Mucosa of descending colon (tissue), 3 donors: ENCODE data around the gene SLC16A14. TPM values are rescaled to one million over a fixed set of nuclear protein-coding genes. Genes with fewer than 3 reads are reported as not detected.
A peak's percentile ranks its signal among the peaks of the same experiment; 100 is the strongest.
"Not testable (repeated sequence)": the region's sequence is repeated elsewhere in the genome, so short reads cannot be mapped to it uniquely, and the experiment has no call there.

Source experiments
- ATAC-seq: fragments of 200-7000 bp; cut with Tn5 transposase; one replicate; pipeline ENCODE4 v1.9.1; 2020; ENCODE audit warnings: mild to moderate bottlenecking, moderate library complexity
- DNase-seq, 3 donors: peaks; one replicate each; pipeline ENCODE4 v3.0.0-alpha.2; 2020
- H3K36me3 ChIP-seq: fragments of 200-600 bp; one replicate; pipeline ENCODE4 v1.8.0; 2021; ENCODE audit warnings: low read depth, mild to moderate bottlenecking
- H3K4me1 ChIP-seq: fragments of 200-600 bp; one replicate; pipeline ENCODE4 v1.8.0; 2021; ENCODE audit warnings: low read depth, mild to moderate bottlenecking
- H3K4me3 ChIP-seq: fragments of 200-600 bp; one replicate; pipeline ENCODE4 v1.8.0; 2021; ENCODE audit warnings: mild to moderate bottlenecking
- H3K9me3 ChIP-seq: fragments of 200-600 bp; one replicate; pipeline ENCODE4 v1.8.0; 2021; ENCODE audit warnings: mild to moderate bottlenecking
- intact Hi-C, 2 donors: fragments of 100-400 bp; cut with DNase I in 1 of 2; cut with micrococcal nuclease in 1 of 2; formaldehyde crosslinking; loops; one replicate each; pipeline versions ENCODE4 v1.11.0 to v1.11.1; 2022; cut with DNase I, micrococcal nuclease
- long read RNA-seq, 2 donors: library from polyadenylated mRNA; unstranded; transcript quantifications; one replicate each; pipeline ENCODE4 v2.0.0, GENCODE V29; 2019 to 2021
- total RNA-seq, 3 donors: library from RNA; stranded (reverse); fragmentation: NEBNext Ultra II Directional in 2 of 3; extraction: Animal tissue kit (Norgen Biotek cat#: 25700) in 2 of 3; gene quantifications; one replicate each; pipeline versions ENCODE4 v1.2.1 to v1.2.4, GENCODE V29; 2021 to 2023
- TF ChIP-seq, protein P1 (sequence below): fragments of 200-600 bp; IDR thresholded peaks from one replicate; pipeline ENCODE4 v1.8.0; 2022; ENCODE audit warnings: antibody characterized with exemption, mild to moderate bottlenecking
- donor health status: DM: no; HTN: no; CAD: no; lungs with moderate emphysema.
- donor health status: DM: no; HTN: no; CAD: no.
- donor health status: DM: no; HTN: yes; CAD: no.

Gene SLC16A14, protein sequence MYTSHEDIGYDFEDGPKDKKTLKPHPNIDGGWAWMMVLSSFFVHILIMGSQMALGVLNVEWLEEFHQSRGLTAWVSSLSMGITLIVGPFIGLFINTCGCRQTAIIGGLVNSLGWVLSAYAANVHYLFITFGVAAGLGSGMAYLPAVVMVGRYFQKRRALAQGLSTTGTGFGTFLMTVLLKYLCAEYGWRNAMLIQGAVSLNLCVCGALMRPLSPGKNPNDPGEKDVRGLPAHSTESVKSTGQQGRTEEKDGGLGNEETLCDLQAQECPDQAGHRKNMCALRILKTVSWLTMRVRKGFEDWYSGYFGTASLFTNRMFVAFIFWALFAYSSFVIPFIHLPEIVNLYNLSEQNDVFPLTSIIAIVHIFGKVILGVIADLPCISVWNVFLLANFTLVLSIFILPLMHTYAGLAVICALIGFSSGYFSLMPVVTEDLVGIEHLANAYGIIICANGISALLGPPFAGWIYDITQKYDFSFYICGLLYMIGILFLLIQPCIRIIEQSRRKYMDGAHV
- 10 to 100 TPM in 1 of 3 donors, 1 to 10 TPM in 2; 1.4 to 12.5 (median 3.4) TPM for total RNA-seq
- long read RNA-seq, donor 1, result 0 reads
- long read RNA-seq, donor 2, result 0 reads

DNA sequence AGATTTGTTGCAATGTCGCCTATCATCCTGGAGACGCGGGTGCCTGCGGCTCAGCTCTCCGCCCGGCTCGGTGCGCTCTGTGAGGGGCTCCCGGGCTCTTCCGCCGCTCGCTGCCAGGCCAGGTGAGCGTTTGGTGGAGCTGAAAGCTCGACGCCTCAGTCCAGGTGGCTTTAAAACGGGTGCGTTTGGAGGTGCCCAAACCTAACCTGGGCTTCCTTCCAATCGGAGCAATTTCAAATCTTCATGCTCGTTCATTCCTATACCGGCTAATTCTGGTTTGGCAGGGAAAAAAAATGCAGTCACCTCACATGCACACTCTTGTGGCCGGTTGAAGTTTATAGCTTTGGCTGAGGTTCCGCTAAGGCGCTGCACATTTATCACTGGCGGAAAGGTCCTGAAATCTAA, at the start of gene SLC16A14:
SLC16A14 (minus strand) TSS at position 274 of the 405 bp plus-strand sequence. CDS start 9,572 bp downstream, outside the sequence.
- intact Hi-C loops, result no loop called here
- Histone ChIP-seq H3K4me1 (no peaks in the 10 kb centered on the region), H3K9me3 (no peaks in the 10 kb centered on the region), H3K4me3 (peak within 1 kb of the TSS; percentile 7), H3K36me3 (no peaks in the 10 kb centered on the region)
- DNase-seq (peak in 2 of 3 donors; percentile 53 to 69), ATAC-seq (peak; percentile 79)
- TF ChIP-seq, protein P1, sequence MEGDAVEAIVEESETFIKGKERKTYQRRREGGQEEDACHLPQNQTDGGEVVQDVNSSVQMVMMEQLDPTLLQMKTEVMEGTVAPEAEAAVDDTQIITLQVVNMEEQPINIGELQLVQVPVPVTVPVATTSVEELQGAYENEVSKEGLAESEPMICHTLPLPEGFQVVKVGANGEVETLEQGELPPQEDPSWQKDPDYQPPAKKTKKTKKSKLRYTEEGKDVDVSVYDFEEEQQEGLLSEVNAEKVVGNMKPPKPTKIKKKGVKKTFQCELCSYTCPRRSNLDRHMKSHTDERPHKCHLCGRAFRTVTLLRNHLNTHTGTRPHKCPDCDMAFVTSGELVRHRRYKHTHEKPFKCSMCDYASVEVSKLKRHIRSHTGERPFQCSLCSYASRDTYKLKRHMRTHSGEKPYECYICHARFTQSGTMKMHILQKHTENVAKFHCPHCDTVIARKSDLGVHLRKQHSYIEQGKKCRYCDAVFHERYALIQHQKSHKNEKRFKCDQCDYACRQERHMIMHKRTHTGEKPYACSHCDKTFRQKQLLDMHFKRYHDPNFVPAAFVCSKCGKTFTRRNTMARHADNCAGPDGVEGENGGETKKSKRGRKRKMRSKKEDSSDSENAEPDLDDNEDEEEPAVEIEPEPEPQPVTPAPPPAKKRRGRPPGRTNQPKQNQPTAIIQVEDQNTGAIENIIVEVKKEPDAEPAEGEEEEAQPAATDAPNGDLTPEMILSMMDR, result no peak

DNA sequence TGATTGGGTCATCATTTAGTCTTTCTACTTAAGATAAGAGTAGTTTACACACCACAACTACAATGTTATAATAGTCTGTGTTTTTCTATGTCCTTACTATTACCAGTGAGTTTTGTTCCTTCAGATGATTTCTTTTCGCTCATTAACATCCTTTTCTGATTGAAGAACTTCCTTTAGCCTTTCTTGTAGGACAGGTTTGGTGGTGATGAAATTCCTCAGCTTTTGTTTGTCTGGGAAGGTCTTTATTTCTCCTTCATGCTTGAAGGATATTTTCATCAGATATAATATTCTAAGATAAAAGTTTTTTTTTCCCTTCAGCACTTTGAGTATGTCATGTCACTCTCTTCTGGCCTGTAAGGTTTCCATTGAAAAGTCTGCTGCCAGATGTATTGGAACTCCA, 38.0 kb upstream of the SLC16A14 start:
- Histone ChIP-seq H3K4me3 (no peak overlapping the region), H3K9me3 (no peaks in the 10 kb centered on the region), H3K4me1 (no peaks in the 10 kb centered on the region), H3K36me3 (no peaks in the 10 kb centered on the region)
- ATAC-seq (no peak), DNase-seq (no peak)
- TF ChIP-seq, protein P1, result no peak
- intact Hi-C loops, result no loop called here

DNA sequence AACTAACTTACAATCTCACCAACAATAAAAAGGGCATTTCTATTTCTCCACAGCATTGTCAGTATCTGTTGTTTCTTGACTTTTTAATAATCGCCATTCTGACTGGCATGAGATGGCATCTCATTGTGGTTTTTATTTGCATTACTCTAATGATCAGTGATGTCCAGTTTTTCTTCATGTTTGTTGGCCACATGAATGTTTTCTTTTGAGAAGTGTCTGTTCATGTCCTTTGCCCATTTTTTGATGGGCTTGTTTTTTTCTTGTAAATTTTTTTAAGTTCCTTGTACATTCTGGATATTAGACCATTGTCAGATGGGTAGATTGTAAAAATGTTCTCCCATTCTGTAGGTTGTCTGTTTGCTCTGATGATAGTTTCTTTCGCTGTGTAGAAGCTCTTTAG, 33.2 kb upstream of the SLC16A14 start:
- H3K4me3 ChIP-seq, H3K9me3 ChIP-seq, H3K36me3 ChIP-seq, intact Hi-C loops, ATAC-seq, DNase-seq, H3K4me1 ChIP-seq: not testable (repeated sequence)

DNA sequence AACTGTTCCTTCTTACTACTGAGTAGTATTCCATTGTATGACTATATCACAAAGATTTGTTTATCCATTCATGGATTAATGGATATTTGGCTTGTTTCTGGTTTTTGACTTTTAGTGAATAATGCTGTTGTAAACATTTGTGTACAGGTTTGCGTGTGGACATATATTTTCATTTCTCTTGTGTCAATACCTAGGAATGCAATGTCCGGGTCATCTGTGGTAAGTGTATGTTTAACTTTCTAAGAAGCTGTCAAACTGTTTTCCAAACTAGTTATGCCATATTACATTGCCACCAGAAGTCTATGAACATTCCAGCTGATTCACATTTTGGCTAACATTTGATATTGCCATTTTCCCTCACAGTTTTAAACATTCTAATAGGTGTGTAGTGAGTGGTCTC, 29.1 kb upstream of the SLC16A14 start:
- ATAC-seq, result no peak

DNA sequence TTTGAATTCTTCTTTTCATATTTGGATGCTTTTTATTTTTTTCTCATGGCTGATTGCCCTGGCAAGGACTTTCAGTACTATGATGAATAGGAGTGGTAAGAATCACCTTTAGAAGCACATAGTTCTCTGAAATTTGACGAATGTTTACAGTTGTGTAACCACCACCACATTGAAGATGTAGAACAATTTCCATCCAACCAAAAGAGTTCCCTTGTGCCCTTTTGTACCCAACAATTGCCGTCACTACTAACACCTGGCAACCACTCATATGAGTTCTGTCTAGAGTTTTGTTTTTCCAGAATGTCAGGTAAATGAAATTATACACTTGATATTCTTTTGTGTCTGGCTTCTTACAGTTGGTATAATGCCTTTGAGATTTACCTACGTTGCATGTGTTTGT, 28.7 kb upstream of the SLC16A14 start:
- no peak overlapping the region for H3K4me3 ChIP-seq
- ATAC-seq (no peak), DNase-seq (no peak)
- no peaks in the 10 kb centered on the region for H3K36me3 ChIP-seq
- TF ChIP-seq, protein P1, result no peak
- intact Hi-C loops, result no loop called here
- H3K4me1 ChIP-seq, result no peaks in the 10 kb centered on the region
- no peaks in the 10 kb centered on the region for H3K9me3 ChIP-seq

More for the DNA sequence above, 29.1 kb upstream of the SLC16A14 start:
- intact Hi-C loops, result no loop called here
- TF ChIP-seq, protein P1, result no peak
- Histone ChIP-seq H3K36me3 (no peaks in the 10 kb centered on the region), H3K9me3 (no peaks in the 10 kb centered on the region), H3K4me1 (no peaks in the 10 kb centered on the region), H3K4me3 (no peak overlapping the region)
- no peak for DNase-seq

DNA sequence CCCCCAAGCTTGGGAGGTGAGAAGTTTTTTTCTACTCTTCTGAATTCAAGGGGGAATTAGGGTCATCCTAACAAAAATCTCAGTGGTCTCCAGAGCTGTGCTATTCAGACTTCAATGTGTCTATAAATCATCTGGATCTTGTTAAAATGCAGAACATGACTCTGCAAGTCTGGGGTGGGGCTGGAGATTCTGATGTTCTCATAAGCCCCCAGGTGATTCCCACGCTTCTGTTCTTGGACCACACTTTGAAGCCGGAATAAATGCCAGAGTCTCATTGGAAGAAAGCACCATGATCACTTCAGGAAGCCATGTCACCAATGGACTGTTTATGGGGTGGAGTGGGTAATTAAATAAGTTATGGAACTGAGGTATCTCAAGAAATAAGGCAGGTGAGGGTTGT, 22.2 kb upstream of the SLC16A14 start:
- no peaks in the 10 kb centered on the region for H3K36me3 ChIP-seq
- no peaks in the 10 kb centered on the region for H3K9me3 ChIP-seq
- DNase-seq, result no peak
- H3K4me3 ChIP-seq, result no peak overlapping the region
- ATAC-seq, result no peak
- no peaks in the 10 kb centered on the region for H3K4me1 ChIP-seq
- intact Hi-C loops, result no loop called here
- TF ChIP-seq, protein P1, result no peak
